Activated naive CD4-positive, alpha-beta T cell treated with anti-CD3 and anti-CD28 coated beads, Interleukin-2, amount 50 U/mL, for 72 hours (primary cell): Measurements from ENCODE around the gene MTCL1. TPM values are rescaled to one million over a fixed set of nuclear protein-coding genes. Genes with fewer than 3 reads are reported as not detected.
A peak's percentile ranks its signal among the peaks of the same experiment; 100 is the strongest.

Experiments
- ATAC-seq, 2 donors: fragments of 150-1000 bp; cut with Tn5 transposase; 2 replicates each; pipeline ENCODE4 v1.10.0; 2021; ENCODE audit warnings: mild to moderate bottlenecking in 2 of 2, moderate library complexity in 2 of 2
- DNase-seq, 2 donors: peaks; one replicate each; pipeline ENCODE4 v3.0.0; 2021 to 2022; ENCODE audit warnings: low spot score in 2 of 2
- H3K27ac Mint-ChIP-seq, 2 donors: one replicate each; pipeline ENCODE4 v1.8.0; 2022; ENCODE audit warnings: mild to moderate bottlenecking in 2 of 2, mixed read lengths in 2 of 2
- H3K36me3 Mint-ChIP-seq, 2 donors: one replicate each; pipeline ENCODE4 v1.8.0; 2022; ENCODE audit warnings: mixed read lengths in 2 of 2
- H3K9me3 Mint-ChIP-seq, 2 donors: one replicate each; pipeline ENCODE4 v1.8.0; 2022; ENCODE audit warnings: mixed read lengths in 2 of 2
- total RNA-seq, 2 donors: library from RNA; stranded (reverse); gene quantifications; one replicate each; pipeline ENCODE4 v1.2.3, GENCODE V29; 2022

MTCL1 gene
- total RNA-seq, 2 donors from 2014 or later: 0.06 to 0.66 TPM

GRCh38 chr18:8704361-8705237 is 757 bp upstream of the MTCL1 start:
- Mint-ChIP-seq H3K36me3 (peaks cover 0 to 5% of the 10 kb centered on the region in 2 donors), H3K9me3 (no peaks in the 10 kb centered on the region), H3K27ac (peak overlapping the region in 1 of 2 donors; percentile 44)
- peak; percentile 93 to 94 for ATAC-seq
- DNase-seq: peak; percentile 82 to 86

GRCh38 chr18:8705961-8706790 is 820 bp downstream of the MTCL1 start:
- no peak for DNase-seq
- ATAC-seq: no peak
- Mint-ChIP-seq H3K36me3 (peaks cover 0 to 5% of the 10 kb centered on the region in 2 donors), H3K27ac (no peak overlapping the region), H3K9me3 (no peaks in the 10 kb centered on the region)

GRCh38 chr18:8706791-8707555 is 1.6 kb downstream of the MTCL1 start:
- peaks cover 0 to 5% of the 10 kb centered on the region in 2 donors for H3K36me3 Mint-ChIP-seq
- no peaks in the 10 kb centered on the region for H3K9me3 Mint-ChIP-seq
- no peak overlapping the region for H3K27ac Mint-ChIP-seq
- ATAC-seq: no peak
- DNase-seq: no peak

GRCh38 chr18:8707556-8708300 is 2.4 kb downstream of the MTCL1 start:
- H3K9me3 Mint-ChIP-seq: no peaks in the 10 kb centered on the region
- peaks cover 0 to 5% of the 10 kb centered on the region in 2 donors for H3K36me3 Mint-ChIP-seq
- ATAC-seq (no peak), DNase-seq (no peak)
- no peak overlapping the region for H3K27ac Mint-ChIP-seq

- Mint-ChIP-seq H3K27ac (no peak overlapping the region), H3K36me3 (peaks cover 0 to 5% of the 10 kb centered on the region in 2 donors), H3K9me3 (no peaks in the 10 kb centered on the region)
- DNase-seq: no peak
- no peak for ATAC-seq
These were observed 3.3 kb downstream of the MTCL1 start for GRCh38 chr18:8708670-8709069.

GRCh38 chr18:8709248-8710059 is 4.1 kb downstream of the MTCL1 start:
- no peak for DNase-seq
- Mint-ChIP-seq H3K27ac (no peak overlapping the region), H3K9me3 (no peaks in the 10 kb centered on the region), H3K36me3 (peaks cover 0 to 5% of the 10 kb centered on the region in 2 donors)
- no peak for ATAC-seq

GRCh38 chr18:8711736-8712135 is 6.4 kb downstream of the MTCL1 start:
- Mint-ChIP-seq H3K27ac (no peak overlapping the region), H3K36me3 (peaks cover 0 to 4% of the 10 kb centered on the region in 2 donors), H3K9me3 (no peaks in the 10 kb centered on the region)
- ATAC-seq (no peak), DNase-seq (no peak)

GRCh38 chr18:8713691-8714090 is 8.3 kb downstream of the MTCL1 start:
- ATAC-seq (no peak), DNase-seq (no peak)
- no peak overlapping the region for H3K27ac Mint-ChIP-seq
- no peaks in the 10 kb centered on the region for H3K36me3 Mint-ChIP-seq
- H3K9me3 Mint-ChIP-seq: no peaks in the 10 kb centered on the region

- ATAC-seq (no peak), DNase-seq (no peak)
- Mint-ChIP-seq H3K9me3 (no peaks in the 10 kb centered on the region), H3K36me3 (no peaks in the 10 kb centered on the region), H3K27ac (no peak overlapping the region)
These were observed 10.2 kb downstream of the MTCL1 start for GRCh38 chr18:8715599-8715998.

GRCh38 chr18:8717011-8717770 is 11.8 kb downstream of the MTCL1 start:
- no peaks in the 10 kb centered on the region for H3K9me3 Mint-ChIP-seq
- H3K27ac Mint-ChIP-seq: no peak overlapping the region
- H3K36me3 Mint-ChIP-seq: no peaks in the 10 kb centered on the region
- DNase-seq (no peak), ATAC-seq (no peak)

- no peak for ATAC-seq
These were observed 13.1 kb downstream of the MTCL1 start for GRCh38 chr18:8718401-8718913.

GRCh38 chr18:8719192-8719591 is 13.8 kb downstream of the MTCL1 start:
- ATAC-seq (no peak), DNase-seq (no peak)
- no peak overlapping the region for H3K27ac Mint-ChIP-seq
- no peaks in the 10 kb centered on the region for H3K9me3 Mint-ChIP-seq
- no peaks in the 10 kb centered on the region for H3K36me3 Mint-ChIP-seq

More at GRCh38 chr18:8718401-8718913, 13.1 kb downstream of the MTCL1 start:
- Mint-ChIP-seq H3K9me3 (no peaks in the 10 kb centered on the region), H3K36me3 (no peaks in the 10 kb centered on the region), H3K27ac (no peak overlapping the region)
- DNase-seq: no peak

GRCh38 chr18:8720141-8720540 is 14.8 kb downstream of the MTCL1 start:
- DNase-seq (no peak), ATAC-seq (no peak)
- Mint-ChIP-seq H3K27ac (no peak overlapping the region), H3K36me3 (no peaks in the 10 kb centered on the region), H3K9me3 (no peaks in the 10 kb centered on the region)

GRCh38 chr18:8721094-8721669 is 15.8 kb downstream of the MTCL1 start:
- no peak for ATAC-seq
- no peaks in the 10 kb centered on the region for H3K9me3 Mint-ChIP-seq
- H3K27ac Mint-ChIP-seq: no peak overlapping the region
- DNase-seq: no peak
- no peaks in the 10 kb centered on the region for H3K36me3 Mint-ChIP-seq
